ENCODE measurements around the gene CUX1.

- TF ChIP-seq POLR2A (IDR thresholded peaks at IDR 0.05), result no peak
- TF ChIP-seq CTCF (IDR thresholded peaks at IDR 0.05), result no peak
Measured at GRCh38 chr7:101975046-101975445, 157.6 kb downstream of the CUX1 start.

Measured in lower leg skin (tissue), 3 donors.